ENCODE data around the gene CAPN5.

Gene CAPN5

GRCh38 chr11:77144857-77145428 is 78.2 kb downstream of the CAPN5 start:
- Histone ChIP-seq H3K27me3 (ENCODE audit: insufficient read depth, low read length) (no peaks in the 10 kb centered on the region; the same call in 1 of the 2 replicates), H3K27ac (ENCODE audit: low read depth, low read length, poor library complexity, severe bottlenecking) (no peak overlapping the region), H3K4me1 (ENCODE audit: insufficient read depth, low read length, severe bottlenecking) (no peaks in the 10 kb centered on the region), H2AFZ (ENCODE audit: low read length) (no peak overlapping the region), H3K79me2 (ENCODE audit: insufficient read depth, low read length) (no peaks in the 10 kb centered on the region), H3K9me2 (ENCODE audit: low read depth, low read length) (no peaks in the 10 kb centered on the region), H4K20me1 (ENCODE audit: insufficient read depth, low read length) (no peaks in the 10 kb centered on the region), H3K4me2 (ENCODE audit: low read length) (no peak overlapping the region), H3K4me3 (ENCODE audit: low read depth, low read length, poor library complexity, severe bottlenecking) (no peak overlapping the region), H3K9me3 (ENCODE audit: low read length) (no peaks in the 10 kb centered on the region), H3K9ac (ENCODE audit: low read length) (no peak overlapping the region), H3K36me3 (ENCODE audit: insufficient read depth, low read length) (no peaks in the 10 kb centered on the region), H3F3A (ENCODE audit: insufficient read depth, low read length) (no peaks in the 10 kb centered on the region)
- TF ChIP-seq CTCF (IDR thresholded peaks at IDR 0.05; ENCODE audit: low read length) (no peak), EZH2 (IDR thresholded peaks at IDR 0.05; ENCODE audit: borderline replicate concordance, low read length) (no peak)

- Histone ChIP-seq H3K4me1 (ENCODE audit: insufficient read depth, low read length, severe bottlenecking) (no peaks in the 10 kb centered on the region), H3K27ac (ENCODE audit: low read depth, low read length, poor library complexity, severe bottlenecking) (no peak overlapping the region), H4K20me1 (ENCODE audit: insufficient read depth, low read length) (no peaks in the 10 kb centered on the region), H3K9ac (ENCODE audit: low read length) (no peak overlapping the region), H3K4me3 (ENCODE audit: low read depth, low read length, poor library complexity, severe bottlenecking) (no peak overlapping the region), H3K79me2 (ENCODE audit: insufficient read depth, low read length) (no peaks in the 10 kb centered on the region), H3K36me3 (ENCODE audit: insufficient read depth, low read length) (no peaks in the 10 kb centered on the region), H3K27me3 (ENCODE audit: insufficient read depth, low read length) (no peaks in the 10 kb centered on the region; the same call in 1 of the 2 replicates), H2AFZ (ENCODE audit: low read length) (no peak overlapping the region), H3K4me2 (ENCODE audit: low read length) (no peak overlapping the region), H3K9me2 (ENCODE audit: low read depth, low read length) (no peaks in the 10 kb centered on the region), H3F3A (ENCODE audit: insufficient read depth, low read length) (no peaks in the 10 kb centered on the region), H3K9me3 (ENCODE audit: low read length) (no peaks in the 10 kb centered on the region)
- TF ChIP-seq EZH2 (IDR thresholded peaks at IDR 0.05; ENCODE audit: borderline replicate concordance, low read length): no peak
- TF ChIP-seq CTCF (IDR thresholded peaks at IDR 0.05; ENCODE audit: low read length): no peak
Observed at GRCh38 chr11:77146261-77147035, 79.7 kb downstream of the CAPN5 start.

- Histone ChIP-seq H2AFZ (ENCODE audit: low read length) (no peak overlapping the region), H3K36me3 (ENCODE audit: insufficient read depth, low read length) (no peaks in the 10 kb centered on the region), H3K4me3 (ENCODE audit: low read depth, low read length, poor library complexity, severe bottlenecking) (no peak overlapping the region), H3K9me3 (ENCODE audit: low read length) (no peaks in the 10 kb centered on the region), H3K27me3 (ENCODE audit: insufficient read depth, low read length) (no peaks in the 10 kb centered on the region; the same call in 1 of the 2 replicates), H3K27ac (ENCODE audit: low read depth, low read length, poor library complexity, severe bottlenecking) (no peak overlapping the region), H3K79me2 (ENCODE audit: insufficient read depth, low read length) (no peaks in the 10 kb centered on the region), H3K4me2 (ENCODE audit: low read length) (no peak overlapping the region), H3F3A (ENCODE audit: insufficient read depth, low read length) (no peaks in the 10 kb centered on the region), H3K9ac (ENCODE audit: low read length) (no peak overlapping the region), H4K20me1 (ENCODE audit: insufficient read depth, low read length) (no peaks in the 10 kb centered on the region), H3K9me2 (ENCODE audit: low read depth, low read length) (no peaks in the 10 kb centered on the region), H3K4me1 (ENCODE audit: insufficient read depth, low read length, severe bottlenecking) (no peaks in the 10 kb centered on the region)
- no peak for TF ChIP-seq EZH2 (IDR thresholded peaks at IDR 0.05; ENCODE audit: borderline replicate concordance, low read length)
- TF ChIP-seq CTCF (IDR thresholded peaks at IDR 0.05; ENCODE audit: low read length): no peak
Observed at GRCh38 chr11:77147036-77147315, 80.2 kb downstream of the CAPN5 start.
